ENCODE data around the gene REX1BD. TPM values are rescaled to one million over a fixed set of nuclear protein-coding genes. Genes with fewer than 3 reads are reported as not detected.

REX1BD gene
- total and polyA plus RNA-seq, 2 of the 13 experiments (the other 11 are each of a cell fraction or from before 2014, with no cell fraction given), result 7.5 to 25.4 TPM

- TF ChIP-seq ZNF280D (CRISPR knock-in tag; IDR thresholded peaks at IDR 0.05) (no peak; the same call in 1 of the 2 replicates), THAP9 (CRISPR knock-in tag; IDR thresholded peaks at IDR 0.05; ENCODE audit: borderline replicate concordance) (no peak), CHD2 (IDR thresholded peaks at IDR 0.05; ENCODE audit: low read depth, low read length) (no peak), POLR2AphosphoS5 (IDR thresholded peaks at IDR 0.05; ENCODE audit: low read depth, low read length) (peak; percentile 89), RBFOX2 (IDR thresholded peaks at IDR 0.05; ENCODE audit: low read depth, low read length) (peak; percentile 95), HOXA7 (CRISPR knock-in tag; IDR thresholded peaks at IDR 0.05) (no peak), HMG20A (CRISPR knock-in tag; IDR thresholded peaks at IDR 0.05; ENCODE audit: borderline replicate concordance) (peak; percentile 23; the same call in 1 of the 2 replicates), ZNF337 (CRISPR knock-in tag; IDR thresholded peaks at IDR 0.05; ENCODE audit: borderline replicate concordance, low read depth) (peak; percentile 54; the same call in 1 of the 2 replicates), ZNF225 (CRISPR knock-in tag; IDR thresholded peaks at IDR 0.05) (no peak), CREB1 (IDR thresholded peaks at IDR 0.05) (no peak), CREB1 (CRISPR knock-in tag; IDR thresholded peaks at IDR 0.05) (no peak), ZNF121 (CRISPR knock-in tag; IDR thresholded peaks at IDR 0.05) (peak; percentile 82), ATF7 (IDR thresholded peaks at IDR 0.05) (no peak), ATF7 (CRISPR knock-in tag; IDR thresholded peaks at IDR 0.05) (no peak), CEBPG (CRISPR knock-in tag; IDR thresholded peaks at IDR 0.05) (0 out of 2 replicates have a peak, but pooled peaks have one; percentile 4), ZNF652 (CRISPR knock-in tag; IDR thresholded peaks at IDR 0.05; ENCODE audit: borderline replicate concordance, low read depth) (no peak), ZNF790 (CRISPR knock-in tag; IDR thresholded peaks at IDR 0.05; ENCODE audit: borderline replicate concordance) (no peak), MTA3 (CRISPR knock-in tag; IDR thresholded peaks at IDR 0.05) (no peak)
- TF ChIP-seq, protein P1, sequence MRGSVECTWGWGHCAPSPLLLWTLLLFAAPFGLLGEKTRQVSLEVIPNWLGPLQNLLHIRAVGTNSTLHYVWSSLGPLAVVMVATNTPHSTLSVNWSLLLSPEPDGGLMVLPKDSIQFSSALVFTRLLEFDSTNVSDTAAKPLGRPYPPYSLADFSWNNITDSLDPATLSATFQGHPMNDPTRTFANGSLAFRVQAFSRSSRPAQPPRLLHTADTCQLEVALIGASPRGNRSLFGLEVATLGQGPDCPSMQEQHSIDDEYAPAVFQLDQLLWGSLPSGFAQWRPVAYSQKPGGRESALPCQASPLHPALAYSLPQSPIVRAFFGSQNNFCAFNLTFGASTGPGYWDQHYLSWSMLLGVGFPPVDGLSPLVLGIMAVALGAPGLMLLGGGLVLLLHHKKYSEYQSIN (CRISPR knock-in tag; IDR thresholded peaks at IDR 0.05; ENCODE audit: borderline replicate concordance), result no peak
- TF ChIP-seq, protein P2, sequence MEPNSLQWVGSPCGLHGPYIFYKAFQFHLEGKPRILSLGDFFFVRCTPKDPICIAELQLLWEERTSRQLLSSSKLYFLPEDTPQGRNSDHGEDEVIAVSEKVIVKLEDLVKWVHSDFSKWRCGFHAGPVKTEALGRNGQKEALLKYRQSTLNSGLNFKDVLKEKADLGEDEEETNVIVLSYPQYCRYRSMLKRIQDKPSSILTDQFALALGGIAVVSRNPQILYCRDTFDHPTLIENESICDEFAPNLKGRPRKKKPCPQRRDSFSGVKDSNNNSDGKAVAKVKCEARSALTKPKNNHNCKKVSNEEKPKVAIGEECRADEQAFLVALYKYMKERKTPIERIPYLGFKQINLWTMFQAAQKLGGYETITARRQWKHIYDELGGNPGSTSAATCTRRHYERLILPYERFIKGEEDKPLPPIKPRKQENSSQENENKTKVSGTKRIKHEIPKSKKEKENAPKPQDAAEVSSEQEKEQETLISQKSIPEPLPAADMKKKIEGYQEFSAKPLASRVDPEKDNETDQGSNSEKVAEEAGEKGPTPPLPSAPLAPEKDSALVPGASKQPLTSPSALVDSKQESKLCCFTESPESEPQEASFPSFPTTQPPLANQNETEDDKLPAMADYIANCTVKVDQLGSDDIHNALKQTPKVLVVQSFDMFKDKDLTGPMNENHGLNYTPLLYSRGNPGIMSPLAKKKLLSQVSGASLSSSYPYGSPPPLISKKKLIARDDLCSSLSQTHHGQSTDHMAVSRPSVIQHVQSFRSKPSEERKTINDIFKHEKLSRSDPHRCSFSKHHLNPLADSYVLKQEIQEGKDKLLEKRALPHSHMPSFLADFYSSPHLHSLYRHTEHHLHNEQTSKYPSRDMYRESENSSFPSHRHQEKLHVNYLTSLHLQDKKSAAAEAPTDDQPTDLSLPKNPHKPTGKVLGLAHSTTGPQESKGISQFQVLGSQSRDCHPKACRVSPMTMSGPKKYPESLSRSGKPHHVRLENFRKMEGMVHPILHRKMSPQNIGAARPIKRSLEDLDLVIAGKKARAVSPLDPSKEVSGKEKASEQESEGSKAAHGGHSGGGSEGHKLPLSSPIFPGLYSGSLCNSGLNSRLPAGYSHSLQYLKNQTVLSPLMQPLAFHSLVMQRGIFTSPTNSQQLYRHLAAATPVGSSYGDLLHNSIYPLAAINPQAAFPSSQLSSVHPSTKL (CRISPR knock-in tag; IDR thresholded peaks at IDR 0.05), result peak; percentile 69
These were observed at the start of gene REX1BD (continued) for GRCh38 chr19:18588611-18589379.
